Cardiac fibroblast (primary cell): ENCODE data around the gene TRMT5.

Experiments
- DNase-seq, 2 donors: peaks; one replicate each; pipeline versions ENCODE4 v3.0.0 to v3.0.0-alpha.2; 2010; ENCODE audit warnings: low read depth in 2 of 2
- H3K4me3 ChIP-seq, 2 donors: replicated peaks in 1 of 2; 1 replicate in 1 of 2; 2 replicates in 1 of 2; pipeline ENCODE4 v1.5.1; 2011; ENCODE audit warnings: low read depth in 2 of 2, low read length in 2 of 2, mild to moderate bottlenecking in 2 of 2, moderate library complexity in 1 of 2
- CTCF ChIP-seq: IDR thresholded peaks from one replicate; pipeline ENCODE4 v1.5.1; 2011; ENCODE audit warnings: low read depth, mild to moderate bottlenecking, low read length, inconsistent platforms

Gene TRMT5

GRCh38 chr14:60951776-60952435, 29.0 kb downstream of the TRMT5 start:
- peak in 1 of 2 donors; percentile 64 for DNase-seq
- no peak overlapping the region for H3K4me3 ChIP-seq
- TF ChIP-seq CTCF: no peak

- DNase-seq: no peak
- TF ChIP-seq CTCF: no peak
- no peak overlapping the region for H3K4me3 ChIP-seq
These were observed 34.1 kb downstream of the TRMT5 start for GRCh38 chr14:60946773-60947172.

GRCh38 chr14:60945984-60946383, 34.9 kb downstream of the TRMT5 start:
- no peak for TF ChIP-seq CTCF
- DNase-seq: no peak
- no peak overlapping the region for H3K4me3 ChIP-seq

GRCh38 chr14:60944204-60944603, 36.7 kb downstream of the TRMT5 start:
- no peak overlapping the region for H3K4me3 ChIP-seq
- no peak for TF ChIP-seq CTCF
- peak in 1 of 2 donors; percentile 38 for DNase-seq

- TF ChIP-seq CTCF: no peak
- no peak overlapping the region for H3K4me3 ChIP-seq
- DNase-seq: no peak
These were observed 37.2 kb downstream of the TRMT5 start for GRCh38 chr14:60943637-60944032.

GRCh38 chr14:60935319-60935718, 45.6 kb downstream of the TRMT5 start:
- no peak for TF ChIP-seq CTCF
- no peak overlapping the region for H3K4me3 ChIP-seq
- no peak for DNase-seq
